GM23248 (cell line): Measurements from ENCODE around the gene C13orf42. TPM values are rescaled to one million over a fixed set of nuclear protein-coding genes. Genes with fewer than 3 reads are reported as not detected.

Experiments
- DNase-seq: peaks from one replicate; pipeline ENCODE4 v3.0.0-alpha.2; 2015
- H2AFZ ChIP-seq: fragments of 200-600 bp; sonication (generic); 2 replicates; pipeline ENCODE4 v1.6.1; 2016; ENCODE audit warnings: antibody characterized with exemption
- H3F3A ChIP-seq: fragments of 200-600 bp; sonication (generic); 2 replicates; pipeline ENCODE4 v1.6.1; 2016; ENCODE audit warnings: mild to moderate bottlenecking, antibody characterized with exemption, mixed run types; ENCODE audit not compliant: insufficient read depth
- H3K27ac ChIP-seq: fragments of 200-600 bp; sonication (generic); 2 replicates; pipeline ENCODE4 v1.5.1; 2016; ENCODE audit warnings: mild to moderate bottlenecking
- H3K27me3 ChIP-seq: fragments of 200-600 bp; sonication (generic); replicated peaks from 2 replicates; pipeline ENCODE4 v1.6.1; 2016; ENCODE audit warnings: mild to moderate bottlenecking; ENCODE audit not compliant: insufficient read depth
- H3K36me3 ChIP-seq: fragments of 200-600 bp; sonication (generic); 2 replicates; pipeline ENCODE4 v1.6.1; 2016; ENCODE audit warnings: low read depth, mild to moderate bottlenecking
- H3K4me1 ChIP-seq: fragments of 200-600 bp; sonication (generic); 2 replicates; pipeline ENCODE4 v1.6.1; 2016; ENCODE audit warnings: mild to moderate bottlenecking; ENCODE audit not compliant: insufficient read depth
- H3K4me2 ChIP-seq: fragments of 200-600 bp; sonication (generic); one replicate; pipeline ENCODE4 v1.6.1; 2016; ENCODE audit warnings: mild to moderate bottlenecking; ENCODE audit not compliant: unreplicated experiment
- H3K4me3 ChIP-seq: fragments of 200-600 bp; sonication (generic); 2 replicates; pipeline ENCODE4 v1.5.1; 2016; ENCODE audit warnings: mild to moderate bottlenecking
- H3K79me2 ChIP-seq: fragments of 200-600 bp; sonication (generic); 2 replicates; pipeline ENCODE4 v1.6.1; 2016; ENCODE audit warnings: mild to moderate bottlenecking; ENCODE audit not compliant: insufficient read depth
- H3K9ac ChIP-seq: fragments of 200-600 bp; sonication (generic); 2 replicates; pipeline ENCODE4 v1.6.1; 2016; ENCODE audit warnings: mild to moderate bottlenecking
- H3K9me2 ChIP-seq: fragments of 200-600 bp; sonication (generic); 2 replicates; pipeline ENCODE4 v1.6.1; 2016; ENCODE audit warnings: mixed run types, mild to moderate bottlenecking, moderate library complexity; ENCODE audit not compliant: insufficient read depth
- H3K9me3 ChIP-seq: fragments of 200-600 bp; sonication (generic); one replicate; pipeline ENCODE4 v1.6.1; 2017; ENCODE audit warnings: low read depth
- H4K20me1 ChIP-seq: fragments of 200-600 bp; sonication (generic); 2 replicates; pipeline ENCODE4 v1.6.0; 2016; ENCODE audit not compliant: insufficient read depth
- EZH2 ChIP-seq: fragments of 200-600 bp; sonication (generic); IDR thresholded peaks from 2 replicates; pipeline ENCODE4 v1.6.1; 2018; ENCODE audit warnings: antibody characterized with exemption, mild to moderate bottlenecking; ENCODE audit not compliant: insufficient read depth, poor library complexity, severe bottlenecking
- EZH2phosphoT487 ChIP-seq: fragments of 200-600 bp; sonication (generic); IDR thresholded peaks from 2 replicates; pipeline ENCODE4 v1.6.1; 2018; ENCODE audit warnings: antibody characterized with exemption, moderate library complexity, mild to moderate bottlenecking, low read depth; ENCODE audit not compliant: insufficient read depth
- WGBS, 2 experiments: methylation state at CpG; one replicate each; pipeline ENCODE4 v1.1.6; 2015 to 2017; ENCODE audit warnings: low lambda C conversion rate in 2 of 2, low coverage in 1 of 2; ENCODE audit errors: missing lambda C conversion rate in 2 of 2; 5-methylcytosine and 5-hydroxymethylcytosine counted together
- in situ Hi-C: fragments of 300-500 bp; cut with MboI; formaldehyde crosslinking; loops from 2 replicates; pipeline ENCODE4 v1.15.0; 2020
- polyA plus RNA-seq: library from polyadenylated mRNA; unstranded; fragments of >200 nt; fragmentation: Nextera tagmentation; extraction: Ambion mirVana; gene quantifications from 2 replicates; pipeline ENCODE4 v1.2.1, GENCODE V29; 2016
- total RNA-seq: library from RNA; depleted of rRNA; stranded (reverse); fragments of >200 nt; shearing (Covaris generic); gene quantifications from 2 replicates; pipeline ENCODE4 v1.2.3, GENCODE V29; 2014

C13orf42 gene
- total and polyA plus RNA-seq, 2 experiments from 2014 or later, result not detected

DNA sequence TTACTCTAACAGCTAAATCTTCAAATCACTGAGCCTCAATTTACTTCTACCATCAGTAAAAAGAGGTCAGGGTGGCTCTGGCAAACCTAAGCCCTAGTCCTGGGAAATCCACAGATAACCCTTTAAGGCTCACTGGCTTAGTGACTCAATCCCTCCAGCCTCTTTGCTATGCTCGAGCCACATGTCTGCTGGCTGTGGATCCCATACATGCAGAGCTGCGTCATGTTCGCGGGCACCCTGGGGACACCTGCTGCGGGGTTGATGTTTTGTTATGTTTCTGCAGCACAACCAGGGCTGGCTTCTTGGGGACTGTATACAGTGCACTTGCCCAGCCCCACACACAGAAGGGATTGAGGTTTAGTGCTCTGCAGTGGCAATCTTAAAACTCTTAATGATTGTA lies 41.6 kb upstream of the C13orf42 start:
- H3K9ac ChIP-seq, result no peak overlapping the region
- H3K27ac ChIP-seq, result no peak overlapping the region
- DNase-seq, result peak; percentile 14
- no peaks in the 10 kb centered on the region for H3F3A ChIP-seq
- H3K4me1 ChIP-seq, result no peaks in the 10 kb centered on the region
- H3K4me3 ChIP-seq, result no peak overlapping the region
- no peak overlapping the region for H2AFZ ChIP-seq
- H3K79me2 ChIP-seq, result no peaks in the 10 kb centered on the region
- peaks cover 25% of the 10 kb centered on the region for H3K27me3 ChIP-seq
- H3K4me2 ChIP-seq, result no peak overlapping the region
- WGBS, 2 experiments, result 67 to 70% methylated on average over 5 of the region's 5 CpGs
- no peaks in the 10 kb centered on the region for H4K20me1 ChIP-seq
- H3K9me2 ChIP-seq, result no peaks in the 10 kb centered on the region
- H3K36me3 ChIP-seq, result no peaks in the 10 kb centered on the region
- in situ Hi-C loops, result loop anchor here (10.0 kb wide), 1 partner anchor 132 kb away; no protein-coding TSS in a partner anchor
- no peak for TF ChIP-seq EZH2
- TF ChIP-seq EZH2phosphoT487, result no peak
- no peaks in the 10 kb centered on the region for H3K9me3 ChIP-seq

DNA sequence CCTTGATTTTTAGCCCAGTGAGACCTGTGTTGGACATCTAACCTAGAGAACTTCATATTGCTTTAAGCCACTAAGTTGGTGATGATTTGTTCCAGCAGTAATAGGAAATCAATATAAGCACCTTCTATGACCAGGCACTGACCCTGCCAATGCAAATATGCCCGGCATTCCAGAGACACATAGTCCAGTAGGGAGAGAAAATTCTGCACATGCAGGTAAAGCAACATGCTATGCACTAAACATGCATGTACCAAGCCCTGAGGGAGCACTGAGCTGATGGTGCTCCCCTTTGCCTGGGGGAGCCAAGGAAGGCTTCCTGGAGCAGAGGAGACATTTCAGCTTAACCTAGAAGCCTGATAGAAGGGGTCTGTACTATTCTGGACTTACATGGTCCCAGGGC lies 40.4 kb upstream of the C13orf42 start:
- Histone ChIP-seq H3K9ac (no peak overlapping the region), H3K9me3 (no peaks in the 10 kb centered on the region), H3F3A (no peaks in the 10 kb centered on the region), H3K9me2 (no peaks in the 10 kb centered on the region), H4K20me1 (no peaks in the 10 kb centered on the region), H3K4me1 (no peaks in the 10 kb centered on the region), H3K79me2 (no peaks in the 10 kb centered on the region), H3K4me2 (no peak overlapping the region), H3K27me3 (peaks cover 25% of the 10 kb centered on the region), H3K27ac (no peak overlapping the region), H3K4me3 (no peak overlapping the region), H2AFZ (no peak overlapping the region), H3K36me3 (no peaks in the 10 kb centered on the region)
- in situ Hi-C loops, result loop anchor here (10.0 kb wide), 1 partner anchor 133 kb away; no protein-coding TSS in a partner anchor
- TF ChIP-seq EZH2 (no peak), EZH2phosphoT487 (no peak)
- 50 to 86% methylated on average over 1 of the region's 1 CpG for WGBS, 2 experiments
- DNase-seq, result no peak

DNA sequence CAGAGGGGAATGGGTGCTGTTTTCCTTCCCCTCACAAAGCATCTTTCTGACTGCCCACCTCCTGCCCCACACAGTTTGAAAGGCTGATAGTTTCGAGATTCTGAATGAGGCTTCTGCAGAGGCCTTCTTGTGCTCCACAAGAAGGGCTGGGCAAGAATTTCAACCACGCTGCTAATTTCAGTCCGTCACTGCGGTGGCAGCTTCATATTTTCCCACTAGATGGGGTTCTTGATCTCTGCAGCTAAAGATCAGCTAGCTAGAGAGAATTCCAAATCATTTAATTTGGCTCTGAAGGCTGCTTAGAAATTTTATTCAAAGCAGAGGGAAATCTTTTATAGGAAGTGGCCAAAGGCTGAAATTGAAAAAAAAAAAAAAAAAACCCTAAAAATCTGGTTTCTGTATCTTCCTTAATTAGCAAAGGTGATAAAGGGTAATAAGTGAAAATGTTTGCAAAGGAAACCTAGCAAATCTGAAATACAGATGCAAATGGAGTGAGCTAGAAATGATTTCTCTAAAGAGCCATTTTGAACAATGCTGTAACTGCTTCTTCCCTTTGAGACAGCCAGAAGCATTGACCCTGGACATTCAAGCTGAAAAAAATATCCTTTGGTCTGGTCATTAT lies 38.0 kb upstream of the C13orf42 start:
- Histone ChIP-seq H3F3A (no peaks in the 10 kb centered on the region), H2AFZ (no peak overlapping the region), H3K9me2 (no peaks in the 10 kb centered on the region), H3K27me3 (peaks cover 28% of the 10 kb centered on the region), H3K4me1 (no peaks in the 10 kb centered on the region), H3K9me3 (no peaks in the 10 kb centered on the region), H3K79me2 (no peaks in the 10 kb centered on the region), H3K4me3 (no peak overlapping the region), H3K36me3 (no peaks in the 10 kb centered on the region), H3K27ac (no peak overlapping the region), H3K4me2 (no peak overlapping the region), H4K20me1 (no peaks in the 10 kb centered on the region), H3K9ac (no peak overlapping the region)
- TF ChIP-seq EZH2 (no peak), EZH2phosphoT487 (no peak)
- in situ Hi-C loops, result no loop called here
- 3 to 5% methylated on average over 4 of the region's 4 CpGs for WGBS, 2 experiments
- DNase-seq, result peak; percentile 75

DNA sequence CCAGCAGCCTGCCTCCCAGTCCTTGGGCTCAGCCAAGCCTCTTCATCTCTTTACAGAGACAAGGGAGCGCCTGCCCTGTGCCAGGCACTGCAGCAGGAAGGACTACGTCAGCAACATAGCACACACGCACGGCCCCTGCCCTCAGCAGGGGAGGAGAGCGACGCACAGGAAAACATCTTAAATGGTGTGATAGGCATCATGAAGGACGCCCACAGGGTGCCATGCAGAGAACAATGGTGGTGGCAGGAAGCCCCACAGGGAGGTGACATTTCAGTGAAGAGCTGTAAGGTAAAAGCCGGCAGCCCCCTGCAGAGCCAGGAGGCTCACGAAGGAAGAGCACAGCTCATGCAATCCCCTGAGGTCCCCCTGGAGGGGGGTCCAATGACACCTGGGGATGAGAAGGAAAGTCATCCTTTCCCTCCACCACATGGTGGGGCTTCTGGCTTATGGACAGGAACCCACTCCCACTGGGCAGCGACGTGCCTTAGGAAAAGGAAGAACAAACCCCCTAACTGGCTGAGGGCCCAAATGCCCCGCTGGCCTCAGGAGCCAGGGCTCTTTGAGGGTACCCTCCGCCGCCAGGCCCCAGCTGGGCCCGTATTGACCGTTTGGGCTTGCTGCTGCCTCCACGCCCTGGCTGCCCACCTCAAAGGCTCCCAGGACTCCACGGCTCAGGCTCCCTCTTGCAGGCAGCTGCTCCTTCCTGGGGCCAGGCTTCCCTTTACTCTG lies 37.3 kb upstream of the C13orf42 start:
- no peaks in the 10 kb centered on the region for H3K36me3 ChIP-seq
- 66 to 69% methylated on average over 18 of the region's 18 CpGs for WGBS, 2 experiments
- H3K4me3 ChIP-seq, result no peak overlapping the region
- H3K9me3 ChIP-seq, result no peaks in the 10 kb centered on the region
- peaks cover 35% of the 10 kb centered on the region for H3K27me3 ChIP-seq
- in situ Hi-C loops, result no loop called here
- no peaks in the 10 kb centered on the region for H3K4me1 ChIP-seq
- DNase-seq, result no peak
- H3K27ac ChIP-seq, result no peak overlapping the region
- H3F3A ChIP-seq, result no peaks in the 10 kb centered on the region
- H3K9me2 ChIP-seq, result no peaks in the 10 kb centered on the region
- no peak overlapping the region for H2AFZ ChIP-seq
- H3K9ac ChIP-seq, result no peak overlapping the region
- no peak overlapping the region for H3K4me2 ChIP-seq
- H4K20me1 ChIP-seq, result no peaks in the 10 kb centered on the region
- TF ChIP-seq EZH2phosphoT487 (no peak), EZH2 (no peak)
- no peaks in the 10 kb centered on the region for H3K79me2 ChIP-seq
